DMS53 (cell line): ENCODE results near the gene AIF1L.

Experiments
- DNase-seq: peaks from one replicate; lab custom pipeline; 2025; lab: John Stamatoyannopoulos, UW

AIF1L gene

DNA sequence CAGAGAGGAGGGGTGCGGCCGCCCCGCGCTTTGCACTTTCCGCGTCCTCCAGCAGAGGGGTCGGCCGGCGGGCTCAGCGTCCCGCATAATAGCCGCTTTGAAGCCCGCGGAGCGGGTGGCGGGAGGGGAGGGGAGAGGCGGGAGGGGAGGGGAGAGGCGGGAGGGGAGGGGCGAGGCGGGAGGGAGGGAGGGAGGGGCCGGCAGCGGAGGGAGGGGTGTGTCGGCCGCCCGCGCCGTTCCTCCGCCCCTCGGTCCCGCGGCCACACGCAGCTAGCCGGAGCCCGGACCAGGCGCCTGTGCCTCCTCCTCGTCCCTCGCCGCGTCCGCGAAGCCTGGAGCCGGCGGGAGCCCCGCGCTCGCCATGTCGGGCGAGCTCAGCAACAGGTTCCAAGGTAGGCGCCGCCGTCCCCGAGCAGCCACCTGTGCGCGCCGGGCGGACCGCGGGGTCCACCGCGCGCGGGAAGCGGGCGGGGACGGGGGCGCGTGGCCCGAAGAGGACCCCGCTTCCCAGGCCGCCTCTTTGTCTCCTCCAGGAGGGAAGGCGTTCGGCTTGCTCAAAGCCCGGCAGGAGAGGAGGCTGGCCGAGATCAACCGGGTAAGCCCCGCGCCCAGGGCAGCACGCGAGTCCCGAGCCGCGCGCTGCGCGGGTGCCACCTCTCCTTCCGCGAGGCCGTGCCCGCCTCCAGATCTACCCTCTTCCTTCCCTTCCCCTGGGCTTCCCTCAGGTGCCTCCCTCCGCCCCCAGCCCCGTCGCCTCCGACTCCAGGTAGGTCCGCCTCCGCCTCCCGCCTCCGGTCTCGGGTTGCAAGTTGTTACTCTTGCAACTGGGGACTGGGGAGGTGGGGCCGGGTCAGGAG is at the start of gene AIF1L:
TSS of gene AIF1L (plus strand) at position 263 of the 857 bp plus-strand sequence. CDS start at position 362, 99 bp downstream.
- peak; percentile 76 for DNase-seq

DNA sequence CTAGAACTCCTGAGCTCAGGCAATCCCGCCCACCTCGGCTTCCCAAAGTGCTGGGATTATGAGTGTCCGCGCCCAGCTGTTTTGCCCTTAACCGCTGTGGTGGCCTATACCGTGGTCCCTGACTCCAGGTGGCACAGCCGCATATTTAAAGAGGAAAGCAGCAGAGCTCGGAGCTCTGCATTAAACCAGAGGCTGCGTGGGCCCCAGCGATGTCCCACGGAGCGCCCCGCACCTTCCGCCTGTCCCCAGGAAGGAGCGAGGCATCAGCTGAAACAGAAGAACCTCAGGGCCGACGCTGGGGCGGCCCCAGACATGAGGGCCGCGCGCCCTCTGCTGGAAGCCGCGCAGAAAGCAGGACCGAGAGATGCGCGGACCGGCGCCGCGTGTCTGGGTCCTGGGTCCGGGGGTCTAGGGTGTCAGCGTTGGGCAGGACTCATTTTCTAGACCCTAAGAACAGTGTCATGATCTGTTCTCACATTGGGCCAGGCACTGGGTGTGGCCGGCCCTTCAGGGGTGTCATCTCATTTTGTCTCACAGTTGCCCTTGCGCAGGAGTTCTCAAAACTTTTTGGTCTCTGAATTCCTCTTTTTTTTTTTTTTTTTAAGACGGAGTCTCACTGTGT is 49.6 kb upstream of the AIF1L start:
- peak; percentile 85 for DNase-seq

- no peak for DNase-seq
Measured at GRCh38 chr9:131048332-131048731, 48.0 kb upstream of the AIF1L start.

- DNase-seq, result no peak
Measured at GRCh38 chr9:131048820-131049219, 47.5 kb upstream of the AIF1L start.

GRCh38 chr9:131049829-131050715 is 46.3 kb upstream of the AIF1L start:
- DNase-seq, result peak; percentile 52

DNA sequence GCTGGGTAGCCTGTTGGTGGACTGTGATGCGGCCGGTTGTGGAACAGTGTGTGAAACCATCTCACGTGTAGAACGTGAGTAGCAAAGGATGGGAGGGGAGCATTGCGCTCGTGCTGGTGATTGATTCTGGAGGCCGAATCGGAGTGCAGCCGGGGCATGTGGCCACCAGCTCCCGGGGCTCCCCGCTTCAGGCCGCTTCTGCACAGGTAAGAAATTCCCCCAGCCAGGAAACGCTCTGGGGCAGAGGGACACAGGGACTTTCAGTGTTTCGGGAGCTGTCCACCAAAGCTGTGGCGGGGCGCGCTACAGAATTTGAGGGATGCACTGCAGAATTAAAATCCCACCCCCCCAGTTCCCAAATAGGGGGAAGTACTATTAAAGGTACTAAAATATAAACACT is 45.5 kb upstream of the AIF1L start:
- DNase-seq, result no peak

DNA sequence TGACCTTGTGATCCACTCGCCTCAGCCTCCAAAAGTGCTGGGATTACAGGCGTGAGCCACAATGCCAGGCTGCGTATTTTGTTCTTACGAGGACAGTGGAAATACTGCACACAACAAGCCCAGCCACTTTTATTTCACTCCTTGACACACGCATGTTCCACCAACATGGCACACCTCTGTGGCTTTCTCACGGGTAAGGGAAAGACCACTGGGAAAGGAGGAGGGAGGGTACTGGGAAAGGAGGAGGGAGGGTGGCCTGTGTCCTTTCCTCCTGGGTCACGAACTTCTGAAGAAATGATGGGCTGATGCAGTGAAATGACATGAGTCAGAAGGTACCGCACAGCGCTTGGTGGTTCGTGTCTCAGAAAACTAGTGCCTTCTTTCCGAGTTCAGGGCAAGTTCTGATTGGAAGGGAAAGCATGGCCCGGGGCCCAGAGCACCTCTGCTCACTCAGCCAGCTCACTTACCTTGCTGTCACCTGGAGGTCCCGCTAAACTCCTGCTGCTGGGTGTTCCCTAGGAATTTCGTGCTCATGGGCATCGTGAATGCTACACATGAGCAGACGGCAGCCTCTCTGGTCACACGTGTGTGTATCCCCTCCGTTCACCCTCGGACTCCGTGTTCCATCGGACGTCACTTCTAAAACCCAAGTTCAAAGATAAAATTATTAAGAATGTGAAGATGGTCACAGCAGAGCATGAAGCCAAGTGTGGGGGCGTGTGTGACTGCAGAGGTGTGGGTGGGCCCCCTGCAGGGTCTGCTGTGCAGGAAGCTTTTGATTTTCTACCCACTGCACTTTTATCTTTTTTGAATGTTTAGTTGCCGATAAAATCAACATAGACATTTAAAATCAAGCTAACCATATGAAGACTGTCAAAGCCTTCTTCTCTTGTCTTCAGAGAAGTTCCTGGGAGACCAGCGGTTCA is 44.5 kb upstream of the AIF1L start:
- DNase-seq, result peak; percentile 35

DNA sequence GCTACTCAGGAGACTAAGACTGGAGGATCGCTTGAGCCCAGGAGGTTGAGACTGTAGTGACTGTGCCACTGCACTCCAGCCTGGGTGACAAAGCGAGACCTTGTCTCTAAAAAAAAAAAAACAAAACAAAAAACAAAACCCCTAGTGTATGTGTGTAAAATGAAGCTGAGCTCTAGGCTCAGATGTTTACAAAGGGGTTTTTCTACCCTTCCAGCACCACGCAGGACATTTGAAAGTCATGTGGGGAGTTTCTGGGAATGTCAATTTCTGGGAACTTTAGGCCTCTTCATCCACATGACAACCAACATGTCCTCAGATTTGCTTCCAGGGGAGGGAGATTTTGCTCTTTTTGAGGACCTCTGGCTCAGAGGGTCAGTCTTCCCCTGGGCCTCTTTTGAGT is 42.4 kb upstream of the AIF1L start:
- no peak for DNase-seq

GRCh38 chr9:131056781-131057506 is 39.4 kb upstream of the AIF1L start:
- no peak for DNase-seq

GRCh38 chr9:131060900-131061630 is 35.3 kb upstream of the AIF1L start:
- DNase-seq, result peak; percentile 38

DNA sequence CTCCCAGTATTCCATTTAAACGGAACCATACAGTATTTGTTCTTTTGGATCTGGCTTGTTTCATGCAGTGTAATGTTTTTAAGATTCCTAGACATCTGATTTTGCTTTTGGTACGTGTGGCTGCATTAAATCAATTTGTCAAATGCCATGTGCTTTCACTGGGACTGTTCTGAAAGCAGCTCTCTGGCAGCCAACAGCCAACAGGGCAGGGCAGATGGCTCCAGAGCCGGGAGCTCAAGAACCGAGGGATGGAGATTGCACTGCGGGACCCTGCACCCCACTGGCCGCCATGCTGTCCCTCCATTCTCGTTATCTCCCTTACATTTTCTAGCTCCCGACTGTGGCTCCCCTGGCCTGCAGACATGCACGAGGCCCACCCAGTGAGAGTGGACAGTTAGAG is 33.4 kb upstream of the AIF1L start:
- DNase-seq, result no peak

DNA sequence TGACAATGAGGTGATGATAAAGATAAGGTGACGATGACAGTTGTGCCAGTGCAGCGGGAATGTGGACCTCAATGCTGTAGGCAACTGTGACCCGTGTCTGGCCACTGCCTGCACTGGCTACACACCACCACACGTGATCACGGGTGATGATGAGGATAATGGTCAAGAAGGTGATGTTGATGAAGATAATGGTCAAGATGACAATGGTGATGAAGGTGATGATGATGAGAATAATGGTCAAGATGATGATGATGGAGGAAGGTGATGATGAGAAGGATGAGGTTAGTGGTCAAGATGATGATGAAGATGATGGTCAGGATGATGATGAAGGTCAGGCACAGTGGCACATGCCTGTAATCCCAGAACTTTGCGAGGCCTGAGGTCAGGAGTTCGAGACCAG is 30.7 kb upstream of the AIF1L start:
- DNase-seq, result no peak

DNA sequence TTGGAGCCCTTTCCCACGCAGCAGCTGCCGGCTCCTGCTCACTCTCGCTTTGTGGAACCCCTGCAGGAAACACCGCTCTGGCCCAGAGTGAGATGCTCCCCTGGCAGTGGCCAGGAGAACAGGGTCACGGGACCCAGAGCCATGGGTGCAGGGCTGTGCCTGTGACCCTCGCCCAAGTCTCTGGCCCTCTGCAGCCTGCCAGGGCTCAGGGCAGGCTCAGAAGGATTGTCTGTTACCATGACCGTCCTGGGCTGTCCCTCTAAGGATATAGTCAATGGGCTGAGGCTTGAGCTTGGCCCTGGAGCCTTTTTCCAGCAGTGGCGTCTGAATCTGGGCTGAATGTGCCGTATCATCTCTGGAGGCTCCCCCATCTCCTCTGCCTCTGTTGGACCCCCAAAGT is 28.7 kb upstream of the AIF1L start:
- no peak for DNase-seq

- DNase-seq, result no peak
Measured at GRCh38 chr9:131068076-131068816, 28.1 kb upstream of the AIF1L start.

GRCh38 chr9:131069699-131070098 is 26.6 kb upstream of the AIF1L start:
- no peak for DNase-seq

- DNase-seq, result no peak
Measured at GRCh38 chr9:131072107-131072870, 24.0 kb upstream of the AIF1L start.

GRCh38 chr9:131072871-131073237 is 23.5 kb upstream of the AIF1L start:
- DNase-seq, result no peak

GRCh38 chr9:131076347-131077195 is 19.8 kb upstream of the AIF1L start:
- no peak for DNase-seq
